ENCODE measurements around the gene RPL13A.

The RPL13A gene

DNA sequence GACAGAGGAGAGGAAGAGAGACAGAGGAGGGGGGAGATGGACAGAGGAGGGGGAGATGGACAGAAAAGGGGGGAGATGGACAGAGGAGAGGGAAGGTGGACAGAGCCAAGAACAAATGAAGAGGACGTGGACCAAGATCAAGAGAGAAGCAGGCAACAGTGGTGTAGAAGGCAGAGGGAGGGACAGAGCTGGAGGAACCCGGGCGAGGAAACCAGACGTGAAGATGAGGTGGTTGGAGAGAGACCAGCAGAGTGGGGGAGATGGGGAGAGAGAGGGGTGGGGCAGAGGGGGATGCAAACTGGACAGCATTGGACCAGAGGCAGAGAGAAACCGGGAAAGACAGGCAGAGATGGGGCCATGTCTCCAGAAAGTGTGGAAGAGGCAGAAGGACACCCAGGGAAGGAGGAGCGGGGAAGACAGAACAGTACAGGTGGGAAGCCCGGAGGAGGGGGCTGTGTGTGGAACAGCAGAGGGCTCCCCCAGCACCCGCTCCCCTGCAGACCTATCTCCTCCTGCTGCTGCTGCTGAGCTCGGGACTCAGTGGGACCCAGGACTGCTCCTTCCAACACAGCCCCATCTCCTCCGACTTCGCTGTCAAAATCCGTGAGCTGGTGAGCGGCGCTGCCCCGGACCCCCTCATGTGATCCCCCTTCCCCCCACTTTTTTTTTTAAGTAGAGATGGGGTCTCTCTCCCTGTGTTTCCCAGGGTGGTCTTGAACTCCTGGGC lies 12.1 kb upstream of the RPL13A start:
- intact Hi-C loops (cut with DNase I), result no loop called here
- DNase-seq, result no peak

GRCh38 chr19:49475995-49476880 lies 11.2 kb upstream of the RPL13A start:
- peak in 3 of 10 donors; percentile 25 to 90 (median 29) for DNase-seq
- intact Hi-C loops (cut with DNase I), result no loop called here

DNA sequence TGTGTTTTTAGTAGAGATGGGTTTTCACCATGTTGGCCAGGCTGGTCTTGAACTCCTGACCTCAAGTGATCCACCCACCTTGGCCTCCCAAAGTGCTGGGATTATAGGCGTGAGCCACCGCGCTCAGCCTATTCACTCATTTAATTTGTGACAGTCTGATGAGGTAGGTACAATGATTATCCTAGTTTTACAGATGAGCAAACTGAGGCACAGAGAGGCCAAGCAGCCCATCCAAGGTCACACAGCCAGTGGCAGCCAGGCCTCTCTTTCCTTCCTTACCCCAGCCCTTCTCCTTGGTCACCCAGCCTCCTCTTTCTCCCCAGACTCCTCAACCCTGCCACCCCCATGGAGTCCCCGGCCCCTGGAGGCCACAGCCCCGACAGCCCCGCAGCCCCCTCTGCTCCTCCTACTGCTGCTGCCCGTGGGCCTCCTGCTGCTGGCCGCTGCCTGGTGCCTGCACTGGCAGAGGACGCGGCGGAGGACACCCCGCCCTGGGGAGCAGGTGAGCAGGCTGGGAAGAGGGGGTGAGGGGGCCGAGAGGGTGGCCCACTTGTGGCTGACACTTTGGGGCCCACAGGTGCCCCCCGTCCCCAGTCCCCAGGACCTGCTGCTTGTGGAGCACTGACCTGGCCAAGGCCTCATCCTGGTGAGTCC lies 7.3 kb upstream of the RPL13A start:
- intact Hi-C loops (cut with DNase I), result no loop called here
- DNase-seq, result no peak

- no peak for DNase-seq
- intact Hi-C loops (cut with DNase I), result no loop called here
Observed at GRCh38 chr19:49481020-49481683, 6.3 kb upstream of the RPL13A start.

GRCh38 chr19:49486232-49486631 lies 1.2 kb upstream of the RPL13A start:
- intact Hi-C loops (cut with DNase I), result no loop called here
- peak in 1 of 10 donors; percentile 82 for DNase-seq

- no peak for DNase-seq
- intact Hi-C loops (cut with DNase I), result loop anchor here (1.0 kb wide), 1 partner anchor 10 kb away; the partner anchor contains the start of gene RPS11
Observed at GRCh38 chr19:49486710-49487276, 615 bp upstream of the RPL13A start.

DNA sequence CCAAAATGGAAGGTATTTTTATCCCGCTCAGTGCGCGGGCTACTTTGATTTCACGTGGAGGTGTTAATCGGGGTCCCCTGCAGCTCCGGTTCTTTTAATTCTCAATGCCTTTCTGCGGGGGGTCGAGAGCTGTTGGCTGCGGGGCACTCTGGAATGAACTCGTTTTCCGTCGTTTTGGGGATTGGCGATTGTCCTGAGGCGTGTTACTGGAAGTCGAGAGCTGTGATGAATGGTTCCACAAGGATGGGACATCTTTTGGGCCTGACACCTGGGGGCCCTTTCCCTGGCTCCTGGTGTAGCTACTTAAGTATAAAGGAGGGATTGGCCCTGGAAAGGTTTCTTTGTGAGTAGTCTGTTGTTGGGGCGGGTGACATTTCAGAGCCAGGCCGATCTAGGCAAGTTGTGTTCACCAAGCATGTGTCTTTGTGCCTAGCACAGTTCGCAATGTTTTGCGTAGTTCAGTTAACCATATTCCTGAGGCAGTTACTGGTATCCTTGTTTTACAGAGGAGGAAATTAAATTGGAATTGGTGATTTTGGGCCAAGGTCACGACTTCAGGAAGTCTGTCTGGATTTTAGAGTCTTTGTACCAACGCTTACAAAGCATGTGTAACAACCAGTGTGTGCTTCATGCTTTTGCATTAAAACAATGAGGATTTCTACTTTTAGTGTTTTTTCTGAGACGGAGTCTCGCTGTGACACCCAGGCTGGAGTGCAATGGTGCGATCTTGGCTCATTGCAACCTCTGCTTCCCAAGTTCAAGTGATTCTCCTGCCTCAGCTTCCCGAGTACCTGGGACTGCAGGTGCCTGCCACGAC lies 846 bp downstream of the RPL13A start:
- DNase-seq, result no peak
- intact Hi-C loops (cut with DNase I), result no loop called here

DNA sequence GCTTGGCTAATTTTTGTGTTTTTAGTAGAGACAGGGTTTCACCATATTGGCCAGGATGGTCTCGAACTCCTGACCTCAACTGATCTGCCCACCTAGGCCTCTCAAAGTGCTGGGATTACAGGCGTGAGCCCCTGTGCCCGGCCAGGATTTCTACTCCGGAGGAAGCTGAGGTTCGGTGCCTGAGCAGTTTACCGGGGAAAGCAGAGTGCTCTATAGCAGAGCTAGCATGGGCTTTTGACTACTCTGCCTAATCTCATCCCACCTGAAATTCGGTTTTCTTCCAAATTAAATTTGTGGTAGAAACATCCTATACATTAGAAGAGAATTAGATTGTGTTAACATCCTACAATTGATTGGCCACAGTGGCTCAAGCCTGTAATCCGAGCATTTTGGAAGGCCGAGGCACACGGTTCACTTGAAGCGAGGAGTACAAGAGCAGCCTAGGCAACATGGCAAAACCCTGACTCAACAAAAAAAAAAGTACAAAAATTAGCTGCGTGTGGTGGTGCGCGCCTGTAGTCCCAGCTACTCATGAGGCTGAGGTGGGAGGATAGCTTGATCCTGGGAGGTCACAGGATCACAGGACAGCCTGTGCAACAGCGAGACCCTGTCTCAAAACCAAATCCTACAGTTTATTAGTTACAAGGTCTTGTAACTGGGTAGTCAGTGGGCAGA lies 1.6 kb downstream of the RPL13A start:
- intact Hi-C loops (cut with DNase I), result no loop called here
- no peak for DNase-seq

- intact Hi-C loops (cut with DNase I), result loop anchor here (10.0 kb wide), 1 partner anchor 385 kb away; the partner anchor contains the start of genes AKT1S1 and TBC1D17
- DNase-seq, result no peak
Observed at GRCh38 chr19:49489601-49490167, 2.3 kb downstream of the RPL13A start.

- no peak for DNase-seq
- intact Hi-C loops (cut with DNase I), result loop anchor here (10.0 kb wide), 1 partner anchor 384 kb away; the partner anchor contains the start of genes AKT1S1 and TBC1D17
Observed at GRCh38 chr19:49490287-49491029, 3.0 kb downstream of the RPL13A start.

DNA sequence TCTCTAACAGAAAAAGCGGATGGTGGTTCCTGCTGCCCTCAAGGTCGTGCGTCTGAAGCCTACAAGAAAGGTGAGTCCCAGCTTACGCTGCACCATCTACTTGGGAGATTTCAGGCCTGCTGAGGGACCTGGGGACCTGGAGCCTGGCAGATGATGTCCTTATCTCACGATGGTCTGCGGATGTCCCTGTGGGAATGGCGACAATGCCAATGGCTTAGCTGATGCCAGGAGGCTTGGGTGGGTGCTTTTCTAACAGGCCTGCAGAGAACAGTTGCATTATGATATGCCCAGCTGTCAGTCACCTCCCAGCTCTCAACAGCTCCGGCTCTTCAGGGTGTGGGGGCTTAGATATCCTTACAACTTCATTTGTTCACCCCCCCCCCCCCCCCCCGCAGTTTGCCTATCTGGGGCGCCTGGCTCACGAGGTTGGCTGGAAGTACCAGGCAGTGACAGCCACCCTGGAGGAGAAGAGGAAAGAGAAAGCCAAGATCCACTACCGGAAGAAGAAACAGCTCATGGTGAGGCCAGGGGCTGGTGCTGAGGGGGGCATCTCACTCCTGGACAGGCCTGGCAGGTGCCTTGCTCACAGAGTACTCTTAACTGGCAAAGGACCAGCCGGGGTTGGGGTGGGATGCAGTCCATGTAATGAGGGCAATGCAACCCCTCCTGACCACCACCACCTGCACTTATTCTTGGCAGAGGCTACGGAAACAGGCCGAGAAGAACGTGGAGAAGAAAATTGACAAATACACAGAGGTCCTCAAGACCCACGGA lies 3.8 kb downstream of the RPL13A start:
- DNase-seq, result no peak
- intact Hi-C loops (cut with DNase I), result loop anchor here (10.0 kb wide), 1 partner anchor 384 kb away; the partner anchor contains the start of genes AKT1S1 and TBC1D17

- DNase-seq, result no peak
- intact Hi-C loops (cut with DNase I), result loop anchor here (10.0 kb wide), 1 partner anchor 383 kb away; the partner anchor contains the start of genes AKT1S1 and TBC1D17
Observed at GRCh38 chr19:49491804-49492572, 4.6 kb downstream of the RPL13A start.

DNA sequence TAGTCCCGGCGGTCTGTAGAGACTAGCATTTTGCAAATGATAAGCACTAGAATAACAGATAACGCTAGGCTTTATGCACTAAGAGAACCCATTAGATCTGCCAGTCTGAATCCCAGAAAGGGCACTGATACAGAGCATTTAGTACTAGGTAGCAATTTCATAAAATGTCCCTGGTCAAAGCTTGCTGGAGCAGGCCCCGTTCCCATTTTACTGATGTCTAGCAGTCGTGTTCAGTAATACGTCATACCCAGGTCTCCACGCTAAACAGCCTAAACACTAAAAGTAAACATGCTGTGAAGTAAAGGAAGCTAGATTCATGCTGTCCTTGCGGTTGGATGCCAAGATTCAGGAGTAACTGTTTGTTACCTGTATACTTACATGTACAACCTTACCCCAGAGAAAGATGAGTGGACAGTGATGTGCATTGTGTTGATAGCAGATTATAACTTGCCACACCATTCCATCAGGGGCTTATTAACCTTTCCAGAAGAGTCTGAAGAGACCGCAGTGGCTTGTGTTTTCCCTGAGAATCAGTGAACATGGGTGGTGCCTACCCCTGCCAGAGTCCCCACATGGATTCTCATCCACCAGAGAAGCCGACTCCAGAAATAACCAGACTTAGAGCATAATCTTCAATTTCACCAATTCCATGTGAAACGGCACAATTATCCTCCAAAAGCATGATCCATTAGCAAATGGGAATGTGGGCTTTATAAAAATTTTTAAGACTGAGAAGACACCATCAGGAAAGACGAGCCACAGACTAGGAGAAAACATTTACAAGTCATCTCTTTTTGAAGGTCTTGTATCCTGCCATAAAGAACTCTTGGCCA lies 5.4 kb downstream of the RPL13A start:
- no peak for DNase-seq
- intact Hi-C loops (cut with DNase I), result loop anchor here (10.0 kb wide), 1 partner anchor 382 kb away; the partner anchor contains the start of genes AKT1S1 and TBC1D17

DNA sequence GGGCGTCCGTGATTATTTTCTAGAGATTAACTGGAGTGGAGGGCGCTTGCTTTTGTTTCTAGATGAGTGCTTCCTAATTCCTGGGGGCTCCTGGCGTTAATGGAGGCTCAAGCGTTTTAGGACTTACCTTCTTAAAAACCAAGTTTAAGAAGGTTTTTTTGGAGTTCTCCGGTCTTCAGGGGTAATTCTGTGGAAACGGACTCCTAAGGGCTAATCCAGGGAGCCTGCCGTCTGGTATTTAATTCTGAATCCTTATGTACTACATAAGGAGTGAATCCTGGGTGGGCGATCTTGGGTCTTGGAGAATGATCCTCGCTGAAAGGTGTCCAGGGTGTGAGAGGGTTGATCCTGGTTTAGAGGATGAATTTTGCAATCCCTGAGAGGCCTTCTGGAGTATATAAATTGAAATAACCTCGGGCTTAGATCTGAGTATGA lies 9.2 kb downstream of the RPL13A start:
- intact Hi-C loops (cut with DNase I), result loop anchor here (1.0 to 10.0 kb wide), 3 partner anchors 9 to 378 kb away; partner anchors contain the start of genes AKT1S1, ALDH16A1, PIH1D1 and RPL13A
- DNase-seq, result no peak

Measured in posterior cingulate gyrus (tissue), 11 donors.